Activated CD4-positive, alpha-beta T cell treated with anti-CD3 and anti-CD28 coated beads, Interleukin-2, amount 10 ng/mL, durations not matched to agents 7 days and 5 days (primary cell): ENCODE results near the gene AVEN. TPM values are rescaled to one million over a fixed set of nuclear protein-coding genes. Genes with fewer than 3 reads are reported as not detected.

Source experiments
- CTCF ChIA-PET: fragments of 350-600 bp; sonication (Branson Sonifier 250); formaldehyde crosslinking; loops from one replicate; lab custom pipeline; 2021; ENCODE audit warnings: antibody characterized with exemption; lab: Charles Lee
- POLR2A ChIA-PET: fragments of 350-600 bp; sonication (Branson Sonifier 250); formaldehyde crosslinking; loops from one replicate; lab custom pipeline; 2021; ENCODE audit warnings: antibody characterized with exemption; lab: Charles Lee
- DNase-seq: peaks from one replicate; pipeline ENCODE4 v3.0.0-alpha.2; 2020
- H3K27ac Mint-ChIP-seq: one replicate; pipeline ENCODE4 v1.8.0; 2021; ENCODE audit warnings: mild to moderate bottlenecking, moderate library complexity, mixed read lengths
- H3K27me3 Mint-ChIP-seq: one replicate; pipeline ENCODE4 v1.8.0; 2021; ENCODE audit warnings: mixed read lengths
- H3K36me3 Mint-ChIP-seq: one replicate; pipeline ENCODE4 v1.8.0; 2021; ENCODE audit warnings: low read depth, mixed read lengths
- H3K4me1 Mint-ChIP-seq: one replicate; pipeline ENCODE4 v1.8.0; 2021; ENCODE audit warnings: mixed read lengths
- H3K4me3 Mint-ChIP-seq: one replicate; pipeline ENCODE4 v1.8.0; 2021; ENCODE audit warnings: mild to moderate bottlenecking, moderate library complexity, mixed read lengths
- H3K9me3 Mint-ChIP-seq: one replicate; pipeline ENCODE4 v1.8.0; 2021; ENCODE audit warnings: mixed read lengths
- total RNA-seq, 2 experiments: library from RNA; stranded (reverse); gene quantifications; one replicate each; pipeline ENCODE4 v1.2.3, GENCODE V29; 2021

AVEN gene
- total RNA-seq, 2 experiments from 2014 or later, result 9.1 TPM

DNA sequence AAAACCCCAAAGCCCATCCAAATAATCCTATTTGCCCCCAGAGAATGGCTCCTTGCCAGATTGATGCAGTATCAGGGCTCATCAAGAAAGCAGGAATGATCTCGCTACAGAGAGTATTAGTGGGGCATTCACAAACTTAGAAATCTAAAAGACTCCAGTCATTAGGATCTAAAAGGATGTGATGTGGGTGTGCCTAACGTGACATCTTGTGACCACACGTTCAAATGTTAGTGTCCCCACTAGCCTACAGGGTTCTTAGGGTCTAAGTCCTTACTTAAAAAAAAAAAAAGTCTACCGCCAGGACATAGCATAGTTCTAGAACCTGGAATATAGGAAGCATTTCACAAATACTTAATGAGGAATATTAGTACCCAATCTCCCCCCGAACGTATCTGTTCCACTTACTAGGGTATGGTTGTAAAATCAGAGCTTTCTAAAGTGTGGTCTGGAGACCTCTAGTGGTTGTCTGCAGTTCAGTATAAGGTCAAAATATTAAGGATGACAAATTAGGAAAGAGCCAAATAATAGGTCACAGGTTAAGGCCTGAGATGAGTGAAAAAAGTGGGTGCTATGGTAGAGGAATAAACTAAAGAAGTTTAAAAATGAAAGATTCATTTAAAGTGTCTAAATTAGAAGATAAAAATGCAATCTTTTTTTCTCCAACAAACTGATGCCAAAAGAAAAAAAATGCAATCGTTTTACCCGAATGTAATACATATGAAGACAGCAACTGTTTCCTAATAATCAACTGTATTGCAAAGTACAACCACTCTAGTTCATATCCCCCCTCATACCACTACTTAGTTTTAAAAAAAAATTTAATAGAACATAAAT is 75.0 kb downstream of the AVEN start:
- peak; percentile 6 for DNase-seq
- Mint-ChIP-seq H3K4me1 (no peaks in the 10 kb centered on the region), H3K27ac (no peak overlapping the region), H3K9me3 (no peaks in the 10 kb centered on the region), H3K36me3 (no peaks in the 10 kb centered on the region), H3K27me3 (no peaks in the 10 kb centered on the region), H3K4me3 (no peak overlapping the region)
- ChIA-PET POLR2A (no interaction called here), CTCF (interaction anchor here (0.6 to 0.8 kb wide), 2 partner anchors 9 to 480 kb away, joined by 3 to 4 read pairs; no protein-coding TSS in a partner anchor)

- Mint-ChIP-seq H3K9me3 (no peaks in the 10 kb centered on the region), H3K4me1 (no peaks in the 10 kb centered on the region), H3K27ac (no peak overlapping the region), H3K4me3 (no peak overlapping the region), H3K27me3 (no peaks in the 10 kb centered on the region), H3K36me3 (no peaks in the 10 kb centered on the region)
- CTCF ChIA-PET, result no interaction called here
- DNase-seq, result no peak
- POLR2A ChIA-PET, result no interaction called here
Measured at GRCh38 chr15:33960549-33960935, 78.5 kb downstream of the AVEN start.

DNA sequence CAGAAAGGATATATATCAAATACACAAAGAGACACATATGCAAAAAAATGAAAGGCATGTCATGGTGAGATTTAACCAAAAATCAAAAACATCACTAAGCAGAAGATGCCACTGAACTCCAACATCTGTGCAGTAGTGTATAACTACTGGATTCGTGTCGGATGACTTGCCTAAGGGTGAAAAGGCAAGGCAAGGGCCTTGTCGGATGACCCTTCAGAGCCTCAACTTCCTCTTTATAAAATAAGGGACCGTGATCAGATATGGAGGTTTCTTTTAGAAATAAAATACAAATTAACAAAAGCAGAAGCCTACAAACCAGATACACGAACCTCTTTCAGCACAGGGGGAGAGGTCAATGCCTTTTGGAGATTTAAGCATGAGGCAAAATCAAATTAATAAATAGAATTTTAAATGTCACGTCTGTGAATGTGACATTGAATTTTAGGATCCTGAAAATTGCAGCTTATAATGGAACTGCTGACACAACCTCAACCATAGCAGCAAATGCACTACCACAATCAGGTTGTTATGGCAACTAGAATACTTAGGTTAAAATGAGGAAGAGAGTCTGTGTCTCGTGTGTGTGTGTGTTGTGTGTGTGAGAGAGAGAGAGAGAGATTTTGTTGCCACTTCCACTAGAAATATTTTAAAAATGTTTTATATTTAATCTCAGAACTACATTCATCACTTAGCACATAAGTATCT is 79.0 kb downstream of the AVEN start:
- Mint-ChIP-seq H3K27ac (no peak overlapping the region), H3K27me3 (no peaks in the 10 kb centered on the region), H3K4me3 (no peak overlapping the region), H3K4me1 (no peaks in the 10 kb centered on the region), H3K36me3 (no peaks in the 10 kb centered on the region), H3K9me3 (no peaks in the 10 kb centered on the region)
- ChIA-PET POLR2A (no interaction called here), CTCF (no interaction called here)
- no peak for DNase-seq

DNA sequence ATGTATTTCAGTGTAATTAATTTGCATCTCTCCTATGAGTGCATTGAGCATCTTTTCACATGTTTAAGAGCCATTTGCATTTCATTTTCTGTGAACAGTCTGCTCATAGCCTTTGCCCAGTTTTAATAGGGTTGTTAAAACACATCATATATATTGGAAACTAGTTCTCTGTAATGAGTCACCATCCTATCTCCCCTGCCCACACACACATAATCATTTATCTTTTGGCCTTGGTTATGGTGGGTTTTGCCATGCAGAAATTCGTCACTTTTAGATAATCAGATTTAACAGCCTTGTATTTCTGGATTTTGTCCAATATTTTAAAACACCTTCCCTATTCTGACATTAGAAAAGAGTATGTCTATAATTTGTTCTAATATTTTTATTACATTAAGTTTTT is 82.6 kb downstream of the AVEN start:
- no peaks in the 10 kb centered on the region for H3K9me3 Mint-ChIP-seq
- H3K4me3 Mint-ChIP-seq, result no peak overlapping the region
- ChIA-PET CTCF (interaction anchor here (0.7 kb wide), 1 partner anchor 1119 kb away, joined by 3 read pairs; no protein-coding TSS in a partner anchor), POLR2A (no interaction called here)
- no peak for DNase-seq
- H3K36me3 Mint-ChIP-seq, result no peaks in the 10 kb centered on the region
- no peak overlapping the region for H3K27ac Mint-ChIP-seq
- H3K4me1 Mint-ChIP-seq, result no peaks in the 10 kb centered on the region
- no peaks in the 10 kb centered on the region for H3K27me3 Mint-ChIP-seq

GRCh38 chr15:33955945-33956344 is 83.1 kb downstream of the AVEN start:
- POLR2A ChIA-PET, result no interaction called here
- Mint-ChIP-seq H3K27ac (no peak overlapping the region), H3K9me3 (no peaks in the 10 kb centered on the region), H3K4me1 (no peaks in the 10 kb centered on the region), H3K4me3 (no peak overlapping the region), H3K36me3 (no peaks in the 10 kb centered on the region), H3K27me3 (no peaks in the 10 kb centered on the region)
- DNase-seq, result no peak
- CTCF ChIA-PET, result no interaction called here

DNA sequence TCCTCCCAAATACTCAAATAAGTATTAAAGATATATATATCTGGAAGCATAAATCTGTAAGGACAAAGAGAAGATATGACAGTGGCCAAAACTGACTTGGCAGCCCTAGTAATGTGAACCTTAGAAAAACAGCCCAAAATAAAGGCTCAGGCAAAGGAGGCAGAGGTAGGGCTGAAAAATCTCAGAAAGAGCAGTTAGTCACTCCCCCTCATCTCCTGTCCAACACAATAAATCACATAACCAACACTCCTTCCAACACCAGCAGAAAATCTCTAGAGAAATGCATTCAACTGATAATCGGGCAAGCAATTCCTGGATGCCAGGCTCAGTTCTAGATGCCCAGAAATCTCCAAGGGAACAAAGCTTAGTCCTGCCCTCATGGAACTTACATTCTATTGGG is 92.9 kb downstream of the AVEN start:
- Mint-ChIP-seq H3K36me3 (no peaks in the 10 kb centered on the region), H3K27me3 (no peaks in the 10 kb centered on the region)
- POLR2A ChIA-PET, result no interaction called here

DNA sequence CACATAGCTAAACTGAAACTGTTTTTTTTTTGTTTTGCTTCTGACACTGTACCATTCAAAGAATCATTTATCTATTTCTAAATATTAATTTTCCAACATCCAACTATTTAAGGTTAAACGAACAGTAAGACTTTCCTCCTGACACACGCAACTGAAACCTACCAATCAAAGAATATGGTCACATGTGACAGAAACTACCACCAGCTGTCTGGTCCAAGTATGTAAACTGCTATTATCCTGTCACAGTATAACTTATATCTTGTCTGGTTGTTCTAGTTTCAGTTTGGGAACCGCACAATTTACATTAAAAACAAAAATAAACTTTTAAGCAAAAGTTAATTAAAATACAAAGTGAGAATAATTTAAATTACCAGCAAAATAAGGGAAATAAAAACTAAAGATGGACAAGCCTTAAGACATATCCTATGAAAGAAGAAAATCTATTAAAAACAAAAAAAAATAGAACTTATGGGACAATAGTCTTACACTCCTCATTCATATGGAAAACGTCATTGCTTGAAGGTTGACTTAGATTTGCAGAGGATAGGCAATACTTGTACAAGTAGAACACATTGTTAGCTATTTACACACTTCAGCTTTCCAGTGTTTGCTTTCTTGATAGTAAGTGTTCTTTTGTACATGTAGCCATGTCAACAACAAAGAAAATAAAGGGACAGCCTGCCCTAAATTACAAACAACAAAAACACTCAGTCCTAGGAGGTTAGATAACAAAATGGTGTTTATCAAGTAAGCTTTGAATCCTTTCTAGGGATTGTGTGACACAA is 97.5 kb downstream of the AVEN start:
- Mint-ChIP-seq H3K27ac (no peak overlapping the region), H3K4me3 (no peak overlapping the region), H3K9me3 (no peaks in the 10 kb centered on the region), H3K36me3 (no peaks in the 10 kb centered on the region), H3K4me1 (no peaks in the 10 kb centered on the region), H3K27me3 (no peaks in the 10 kb centered on the region)
- ChIA-PET POLR2A (interaction anchor here (0.8 kb wide), 1 partner anchor 650 kb away, joined by 3 read pairs; no protein-coding TSS in a partner anchor), CTCF (no interaction called here)
- no peak for DNase-seq

More for the DNA sequence above, 92.9 kb downstream of the AVEN start:
- DNase-seq, result no peak
- no peak overlapping the region for H3K4me3 Mint-ChIP-seq
- no peaks in the 10 kb centered on the region for H3K4me1 Mint-ChIP-seq
- H3K9me3 Mint-ChIP-seq, result no peaks in the 10 kb centered on the region
- CTCF ChIA-PET, result no interaction called here
- H3K27ac Mint-ChIP-seq, result no peak overlapping the region

- POLR2A ChIA-PET, result no interaction called here
Measured at GRCh38 chr15:33934921-33935320, 104.1 kb downstream of the AVEN start.

DNA sequence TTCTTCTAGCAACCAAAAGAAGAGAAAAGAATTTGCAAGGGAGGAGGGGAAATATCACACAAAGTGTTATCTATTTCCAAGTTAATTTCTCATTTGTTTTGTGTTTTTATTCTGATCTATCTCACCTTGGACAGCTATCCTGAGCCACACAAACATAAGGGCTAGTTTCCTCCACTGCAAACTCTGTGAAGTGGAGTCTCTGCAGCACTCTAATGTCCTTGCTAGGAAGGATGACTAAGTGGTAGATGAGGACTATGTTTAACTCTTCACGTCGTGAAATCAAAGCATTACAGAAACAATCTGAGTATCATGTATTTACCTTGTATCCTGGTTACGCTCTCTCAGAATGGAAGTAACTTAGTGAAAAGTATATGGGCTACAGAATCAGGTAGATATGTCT is 104.6 kb downstream of the AVEN start:
- no peak overlapping the region for H3K4me3 Mint-ChIP-seq
- POLR2A ChIA-PET, result no interaction called here

More at GRCh38 chr15:33934921-33935320, 104.1 kb downstream of the AVEN start:
- no peaks in the 10 kb centered on the region for H3K36me3 Mint-ChIP-seq
- H3K9me3 Mint-ChIP-seq, result no peaks in the 10 kb centered on the region
- no peak overlapping the region for H3K4me3 Mint-ChIP-seq
- H3K27ac Mint-ChIP-seq, result no peak overlapping the region
- CTCF ChIA-PET, result no interaction called here
- DNase-seq, result no peak
- H3K4me1 Mint-ChIP-seq, result no peaks in the 10 kb centered on the region
- no peaks in the 10 kb centered on the region for H3K27me3 Mint-ChIP-seq

GRCh38 chr15:33932734-33933133 is 106.3 kb downstream of the AVEN start:
- ChIA-PET CTCF (no interaction called here), POLR2A (no interaction called here)
- Mint-ChIP-seq H3K4me3 (no peak overlapping the region), H3K36me3 (no peaks in the 10 kb centered on the region), H3K4me1 (no peaks in the 10 kb centered on the region), H3K9me3 (no peaks in the 10 kb centered on the region), H3K27ac (no peak overlapping the region), H3K27me3 (no peaks in the 10 kb centered on the region)
- DNase-seq, result no peak

More for the DNA sequence above, 104.6 kb downstream of the AVEN start:
- CTCF ChIA-PET, result no interaction called here
- Mint-ChIP-seq H3K27ac (no peak overlapping the region), H3K36me3 (no peaks in the 10 kb centered on the region), H3K4me1 (no peaks in the 10 kb centered on the region), H3K9me3 (no peaks in the 10 kb centered on the region), H3K27me3 (no peaks in the 10 kb centered on the region)
- DNase-seq, result no peak

DNA sequence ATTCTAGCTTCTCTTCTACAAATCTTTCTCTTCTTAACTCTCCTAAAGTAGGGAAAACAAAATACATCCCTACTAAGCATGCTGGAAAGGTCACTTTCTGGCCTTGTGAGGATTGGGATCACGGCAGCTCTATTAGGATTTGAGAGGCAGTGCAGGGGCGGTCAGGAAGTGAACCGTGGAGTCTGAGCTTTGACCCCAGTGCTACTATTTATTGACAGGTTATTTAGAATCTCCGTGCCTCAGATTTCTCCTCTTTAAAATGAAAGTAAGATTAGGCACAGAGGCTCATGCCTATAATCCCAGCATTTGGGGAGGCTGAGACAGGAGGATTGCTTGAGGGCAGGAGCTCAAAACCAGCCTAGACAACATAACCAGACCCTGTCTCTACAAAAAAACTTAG is 112.7 kb downstream of the AVEN start:
- Mint-ChIP-seq H3K4me3 (no peak overlapping the region), H3K36me3 (no peaks in the 10 kb centered on the region), H3K4me1 (no peaks in the 10 kb centered on the region), H3K27me3 (no peaks in the 10 kb centered on the region), H3K9me3 (no peaks in the 10 kb centered on the region), H3K27ac (no peak overlapping the region)
- DNase-seq, result no peak
- CTCF ChIA-PET, result interaction anchor here (0.6 kb wide), 1 partner anchor 1053 kb away, joined by 3 read pairs; no protein-coding TSS in a partner anchor
- POLR2A ChIA-PET, result no interaction called here

DNA sequence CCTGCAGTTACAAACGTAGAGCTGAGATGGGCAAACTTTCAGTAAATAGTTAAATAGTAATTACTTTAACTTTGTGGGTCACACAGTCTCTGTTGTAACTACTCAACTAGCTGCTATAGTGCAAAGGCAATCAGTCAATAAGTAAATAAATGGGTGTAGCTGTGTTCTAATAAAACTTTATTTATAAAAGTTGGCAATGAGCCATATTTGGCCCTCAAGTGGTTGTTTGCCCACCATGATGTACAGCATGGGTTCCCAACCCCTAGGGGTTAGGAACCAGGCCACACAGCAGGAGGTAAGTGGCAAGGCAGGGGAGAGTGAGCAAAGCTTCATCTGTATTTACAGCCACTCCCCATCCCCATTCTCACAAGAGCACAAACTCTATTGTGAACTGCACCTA is 115.6 kb downstream of the AVEN start:
- Mint-ChIP-seq H3K4me1 (no peaks in the 10 kb centered on the region), H3K27ac (no peak overlapping the region), H3K9me3 (no peaks in the 10 kb centered on the region), H3K36me3 (no peaks in the 10 kb centered on the region), H3K4me3 (no peak overlapping the region), H3K27me3 (no peaks in the 10 kb centered on the region)
- ChIA-PET POLR2A (no interaction called here), CTCF (interaction anchor here (0.5 to 1.2 kb wide), 3 partner anchors 13 to 29 kb away, joined by 4 read pairs; no protein-coding TSS in a partner anchor)
- no peak for DNase-seq
